ENCODE measurements around the gene PFKM. TPM values are rescaled to one million over a fixed set of nuclear protein-coding genes. Genes with fewer than 3 reads are reported as not detected.
A peak's percentile ranks its signal among the peaks of the same experiment; 100 is the strongest.
"Not testable (repeated sequence)": the region's sequence is repeated elsewhere in the genome, so short reads cannot be mapped to it uniquely, and the experiment has no call there.

Gene PFKM
- total RNA-seq, 1 donor from 2014 or later, result 624 TPM

GRCh38 chr12:48111312-48111693, 7.9 kb upstream of the PFKM start:
- not testable (repeated sequence) for DNase-seq

- DNase-seq, result no peak
These were observed 3.2 kb upstream of the PFKM start for GRCh38 chr12:48115957-48116356.

- no peak for DNase-seq
These were observed 786 bp upstream of the PFKM start for GRCh38 chr12:48118284-48118871.

- no peak for DNase-seq
These were observed 651 bp downstream of the PFKM start for GRCh38 chr12:48119834-48120195.

- DNase-seq, result no peak
These were observed 2.4 kb downstream of the PFKM start for GRCh38 chr12:48121522-48121921.

GRCh38 chr12:48122065-48122834, 3.1 kb downstream of the PFKM start:
- peak; percentile 55 for DNase-seq

- DNase-seq, result no peak
These were observed 4.0 kb downstream of the PFKM start for GRCh38 chr12:48123169-48123568.

GRCh38 chr12:48125542-48125941, 6.4 kb downstream of the PFKM start:
- DNase-seq, result not testable (repeated sequence)

- DNase-seq, result peak; percentile 81
These were observed 6.8 kb downstream of the PFKM start for GRCh38 chr12:48125985-48126384.

GRCh38 chr12:48126953-48127630, 7.9 kb downstream of the PFKM start:
- no peak for DNase-seq

GRCh38 chr12:48128800-48129199, 9.6 kb downstream of the PFKM start:
- DNase-seq, result no peak

- no peak for DNase-seq
These were observed 10.2 kb downstream of the PFKM start for GRCh38 chr12:48129376-48129775.

- DNase-seq, result no peak
These were observed 12.4 kb downstream of the PFKM start for GRCh38 chr12:48131517-48131916.

GRCh38 chr12:48132826-48133225, 13.7 kb downstream of the PFKM start:
- no peak for DNase-seq

GRCh38 chr12:48135027-48135426, 15.9 kb downstream of the PFKM start:
- no peak for DNase-seq

- DNase-seq, result no peak
These were observed 23.9 kb downstream of the PFKM start for GRCh38 chr12:48142818-48143674.

- DNase-seq, result no peak
These were observed 24.7 kb downstream of the PFKM start for GRCh38 chr12:48143898-48144297.

- no peak for DNase-seq
These were observed 26.8 kb downstream of the PFKM start for GRCh38 chr12:48145981-48146380.

- DNase-seq, result no peak
These were observed 32.1 kb downstream of the PFKM start for GRCh38 chr12:48151103-48151771.

GRCh38 chr12:48155786-48156185, 36.6 kb downstream of the PFKM start:
- DNase-seq, result not testable (repeated sequence)

GRCh38 chr12:48156652-48157017, 37.5 kb downstream of the PFKM start:
- no peak for DNase-seq

Data from tongue (tissue), 2 donors.